Measurements from ENCODE around the gene KANSL1. TPM values are rescaled to one million over a fixed set of nuclear protein-coding genes. Genes with fewer than 3 reads are reported as not detected.

KANSL1 gene
- total RNA-seq, 4 donors from 2014 or later: 53.8 to 107 (median 60.6) TPM

- 83 to 86% methylated on average over 11 of the region's 11 CpGs for WGBS, 2 donors
- TF ChIP-seq CTCF (IDR thresholded peaks at IDR 0.05) (no peak), POLR2A (IDR thresholded peaks at IDR 0.05) (no peak)
- H3K4me3 ChIP-seq (ENCODE audit: low read depth, poor library complexity, severe bottlenecking): no peak overlapping the region
- intact Hi-C loops (cut with DNase I; ENCODE audit: low total_unique reads): no loop called here
- no peak for DNase-seq (ENCODE audit: low spot score in 2 of 2)
These were observed 13.7 kb downstream of the KANSL1 start for GRCh38 chr17:46179375-46179999.

- WGBS, 2 donors: 64 to 74% methylated on average over 4 of the region's 4 CpGs
- no peak for DNase-seq (ENCODE audit: low spot score in 2 of 2)
- TF ChIP-seq CTCF (IDR thresholded peaks at IDR 0.05): no peak
- no peak for TF ChIP-seq POLR2A (IDR thresholded peaks at IDR 0.05)
These were observed 14.5 kb downstream of the KANSL1 start for GRCh38 chr17:46178550-46179214.

GRCh38 chr17:46176975-46177374, 16.3 kb downstream of the KANSL1 start:
- no peak overlapping the region for H3K4me3 ChIP-seq (ENCODE audit: low read depth, poor library complexity, severe bottlenecking)
- no peak for DNase-seq (ENCODE audit: low spot score in 2 of 2)
- intact Hi-C loops (cut with DNase I; ENCODE audit: low total_unique reads): no loop called here
- no peak for TF ChIP-seq CTCF (IDR thresholded peaks at IDR 0.05)
- no peak for TF ChIP-seq POLR2A (IDR thresholded peaks at IDR 0.05)
- 63 to 66% methylated on average over 3 of the region's 3 CpGs for WGBS, 2 donors

More at GRCh38 chr17:46178550-46179214, 14.5 kb downstream of the KANSL1 start:
- intact Hi-C loops (cut with DNase I; ENCODE audit: low total_unique reads): no loop called here
- no peak overlapping the region for H3K4me3 ChIP-seq (ENCODE audit: low read depth, poor library complexity, severe bottlenecking)

- H3K4me3 ChIP-seq (ENCODE audit: low read depth, poor library complexity, severe bottlenecking): no peak overlapping the region
- TF ChIP-seq POLR2A (IDR thresholded peaks at IDR 0.05) (no peak), CTCF (IDR thresholded peaks at IDR 0.05) (no peak)
- intact Hi-C loops (cut with DNase I; ENCODE audit: low total_unique reads): no loop called here
- WGBS, 2 donors: 15 to 18% methylated on average over 1 of the region's 1 CpG
- DNase-seq (ENCODE audit: low spot score in 2 of 2): no peak
These were observed 17.3 kb downstream of the KANSL1 start for GRCh38 chr17:46175891-46176290.

- no peak overlapping the region for H3K4me3 ChIP-seq (ENCODE audit: low read depth, poor library complexity, severe bottlenecking)
- no peak for DNase-seq (ENCODE audit: low spot score in 2 of 2)
- intact Hi-C loops (cut with DNase I; ENCODE audit: low total_unique reads): no loop called here
- no peak for TF ChIP-seq CTCF (IDR thresholded peaks at IDR 0.05)
- TF ChIP-seq POLR2A (IDR thresholded peaks at IDR 0.05): no peak
- whole genome bisulfite sequencing, 2 donors: 94 to 97% methylated on average over 2 of the region's 2 CpGs
These were observed 20.1 kb downstream of the KANSL1 start for GRCh38 chr17:46173153-46173552.
